MM.1S (cell line): ENCODE results near the gene CCDC90B.

Experiments used
- EZH2phosphoT487 ChIP-seq: fragments of 300-600 bp; sonication (generic); IDR thresholded peaks from 2 replicates; pipeline ENCODE4 v1.6.1; 2018; ENCODE audit warnings: antibody characterized with exemption, low read length
- TF ChIP-seq, protein P1 (sequence below): fragments of 300-600 bp; sonication (generic); IDR thresholded peaks from 2 replicates; pipeline ENCODE4 v1.5.1; 2016; ENCODE audit warnings: antibody characterized with exemption, low read length, mixed read lengths

DNA sequence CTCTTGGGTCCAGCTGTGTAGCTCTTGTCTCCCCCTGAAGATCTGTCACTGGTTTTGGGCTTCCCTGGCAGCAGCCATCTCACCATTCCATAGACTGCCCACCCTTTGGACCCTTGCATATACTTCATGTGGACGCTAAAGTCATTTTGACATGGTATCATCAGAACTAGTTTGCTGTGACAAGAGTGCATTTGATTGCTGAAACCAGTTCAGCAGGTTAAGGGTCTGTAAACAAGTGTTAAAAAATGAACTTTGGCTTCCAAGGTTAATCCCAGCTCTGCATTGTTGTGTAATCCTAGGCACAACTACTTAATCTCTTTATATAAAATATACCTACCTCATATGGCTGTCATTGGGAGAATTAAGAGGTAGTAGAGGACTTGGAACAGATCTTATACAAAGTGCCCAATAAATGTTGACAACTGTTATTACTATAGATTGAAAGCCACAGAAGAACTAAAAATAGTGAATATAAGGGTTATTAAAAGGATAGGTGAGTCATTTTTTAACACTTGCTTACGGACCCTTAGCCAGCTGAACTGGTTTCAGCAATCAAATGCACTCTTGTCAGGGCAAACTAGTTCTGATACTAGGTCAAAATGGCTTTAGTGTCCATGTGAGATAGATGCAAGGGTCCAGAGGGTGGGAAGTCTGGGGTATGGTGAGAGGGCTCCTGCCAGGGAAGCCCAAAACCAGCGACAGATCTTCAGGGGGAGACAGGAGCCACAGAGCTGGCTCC, 29.4 kb downstream of the CCDC90B start:
- TF ChIP-seq, protein P1, sequence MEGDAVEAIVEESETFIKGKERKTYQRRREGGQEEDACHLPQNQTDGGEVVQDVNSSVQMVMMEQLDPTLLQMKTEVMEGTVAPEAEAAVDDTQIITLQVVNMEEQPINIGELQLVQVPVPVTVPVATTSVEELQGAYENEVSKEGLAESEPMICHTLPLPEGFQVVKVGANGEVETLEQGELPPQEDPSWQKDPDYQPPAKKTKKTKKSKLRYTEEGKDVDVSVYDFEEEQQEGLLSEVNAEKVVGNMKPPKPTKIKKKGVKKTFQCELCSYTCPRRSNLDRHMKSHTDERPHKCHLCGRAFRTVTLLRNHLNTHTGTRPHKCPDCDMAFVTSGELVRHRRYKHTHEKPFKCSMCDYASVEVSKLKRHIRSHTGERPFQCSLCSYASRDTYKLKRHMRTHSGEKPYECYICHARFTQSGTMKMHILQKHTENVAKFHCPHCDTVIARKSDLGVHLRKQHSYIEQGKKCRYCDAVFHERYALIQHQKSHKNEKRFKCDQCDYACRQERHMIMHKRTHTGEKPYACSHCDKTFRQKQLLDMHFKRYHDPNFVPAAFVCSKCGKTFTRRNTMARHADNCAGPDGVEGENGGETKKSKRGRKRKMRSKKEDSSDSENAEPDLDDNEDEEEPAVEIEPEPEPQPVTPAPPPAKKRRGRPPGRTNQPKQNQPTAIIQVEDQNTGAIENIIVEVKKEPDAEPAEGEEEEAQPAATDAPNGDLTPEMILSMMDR: no peak
- no peak for TF ChIP-seq EZH2phosphoT487
